Nephron (organoid): ENCODE results near the gene SLC8A1.

ENCODE experiments used
- H3K27ac Mint-ChIP-seq, 3 experiments: 2 replicates each; pipeline ENCODE4 v1.8.0; 2020; ENCODE audit warnings: mixed read lengths in 3 of 3, mild to moderate bottlenecking in 2 of 3, moderate library complexity in 1 of 3
- H3K27me3 Mint-ChIP-seq: 2 replicates; pipeline ENCODE4 v1.8.0; 2021; ENCODE audit warnings: low read depth, mild to moderate bottlenecking, moderate library complexity, mixed read lengths
- H3K36me3 Mint-ChIP-seq: 2 replicates; pipeline ENCODE4 v1.8.0; 2020; ENCODE audit warnings: low read depth, mixed read lengths
- H3K4me1 Mint-ChIP-seq: 2 replicates; pipeline ENCODE4 v1.8.0; 2020; ENCODE audit warnings: mixed read lengths
- H3K4me3 Mint-ChIP-seq, 3 experiments: 2 replicates each; pipeline ENCODE4 v1.8.0; 2020; ENCODE audit warnings: mild to moderate bottlenecking in 3 of 3, mixed read lengths in 3 of 3, moderate library complexity in 2 of 3
- H3K9me3 Mint-ChIP-seq: 2 replicates; pipeline ENCODE4 v1.8.0; 2020; ENCODE audit warnings: mixed read lengths
- TF ChIP-seq, protein P1 (sequence below), 3 experiments: fragments of 200-600 bp; sonication (generic); IDR thresholded peaks; one replicate each; pipeline ENCODE4 v1.5.0; 2021; ENCODE audit warnings: antibody characterized with exemption in 3 of 3; ENCODE audit not compliant: unreplicated experiment in 3 of 3

The SLC8A1 gene

GRCh38 chr2:40218679-40219078 is 233.2 kb downstream of the SLC8A1 start:
- Mint-ChIP-seq H3K36me3 (peaks cover 20% of the 10 kb centered on the region), H3K4me1 (peaks cover 31% of the 10 kb centered on the region), H3K9me3 (peaks cover 21% of the 10 kb centered on the region), H3K27ac (peak overlapping the region; percentile 0 to 90 (median 73)), H3K27me3 (no peaks in the 10 kb centered on the region), H3K4me3 (peak overlapping the region in 1 of 3 experiments; percentile 0)
- TF ChIP-seq, protein P1, sequence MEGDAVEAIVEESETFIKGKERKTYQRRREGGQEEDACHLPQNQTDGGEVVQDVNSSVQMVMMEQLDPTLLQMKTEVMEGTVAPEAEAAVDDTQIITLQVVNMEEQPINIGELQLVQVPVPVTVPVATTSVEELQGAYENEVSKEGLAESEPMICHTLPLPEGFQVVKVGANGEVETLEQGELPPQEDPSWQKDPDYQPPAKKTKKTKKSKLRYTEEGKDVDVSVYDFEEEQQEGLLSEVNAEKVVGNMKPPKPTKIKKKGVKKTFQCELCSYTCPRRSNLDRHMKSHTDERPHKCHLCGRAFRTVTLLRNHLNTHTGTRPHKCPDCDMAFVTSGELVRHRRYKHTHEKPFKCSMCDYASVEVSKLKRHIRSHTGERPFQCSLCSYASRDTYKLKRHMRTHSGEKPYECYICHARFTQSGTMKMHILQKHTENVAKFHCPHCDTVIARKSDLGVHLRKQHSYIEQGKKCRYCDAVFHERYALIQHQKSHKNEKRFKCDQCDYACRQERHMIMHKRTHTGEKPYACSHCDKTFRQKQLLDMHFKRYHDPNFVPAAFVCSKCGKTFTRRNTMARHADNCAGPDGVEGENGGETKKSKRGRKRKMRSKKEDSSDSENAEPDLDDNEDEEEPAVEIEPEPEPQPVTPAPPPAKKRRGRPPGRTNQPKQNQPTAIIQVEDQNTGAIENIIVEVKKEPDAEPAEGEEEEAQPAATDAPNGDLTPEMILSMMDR (IDR thresholded peaks at IDR 0.05; ENCODE audit: unreplicated experiment in 3 of 3), result no peak

DNA sequence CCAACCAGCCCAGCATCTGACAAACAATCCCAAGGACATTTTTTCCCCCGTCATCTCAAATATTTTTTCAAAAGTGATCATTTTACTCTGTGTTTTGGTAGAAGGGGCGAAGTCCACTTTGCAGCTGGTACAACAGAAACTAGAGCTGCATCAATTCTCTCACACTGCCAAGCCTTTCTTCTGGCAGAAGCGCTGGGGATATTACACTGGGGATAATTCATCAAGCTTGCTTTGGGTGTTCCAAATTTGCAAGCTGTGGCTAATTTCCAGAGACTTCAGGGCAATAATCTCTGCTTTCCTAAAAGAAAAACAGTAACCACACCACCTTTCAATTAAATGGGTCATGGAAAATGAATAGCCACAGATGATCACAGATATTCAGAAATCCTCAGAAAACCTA is 238.3 kb downstream of the SLC8A1 start:
- TF ChIP-seq, protein P1 (IDR thresholded peaks at IDR 0.05; ENCODE audit: unreplicated experiment in 3 of 3), result no peak
- Mint-ChIP-seq H3K27me3 (no peaks in the 10 kb centered on the region), H3K4me3 (no peak overlapping the region), H3K9me3 (peaks cover 14% of the 10 kb centered on the region), H3K4me1 (peaks cover 18% of the 10 kb centered on the region), H3K27ac (no peak overlapping the region), H3K36me3 (peaks cover 20% of the 10 kb centered on the region)

DNA sequence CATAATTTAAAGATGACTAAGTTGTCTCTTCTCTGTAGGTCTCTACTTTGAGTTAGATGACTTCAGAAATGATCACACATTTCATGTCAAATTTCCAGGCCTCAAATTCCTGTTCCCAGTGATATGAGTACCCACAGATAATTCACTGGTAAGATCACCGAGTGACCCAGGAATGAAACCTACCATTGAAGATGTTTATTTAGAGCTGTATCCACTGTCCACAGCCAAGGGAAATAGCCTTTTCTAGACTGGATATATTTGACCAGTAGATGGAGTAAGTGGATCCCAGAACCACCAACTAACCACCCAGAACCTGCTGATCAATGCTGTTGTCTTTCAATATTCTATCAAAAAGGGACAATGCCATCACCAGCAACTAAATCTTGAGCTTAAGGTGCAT is 238.8 kb downstream of the SLC8A1 start:
- H3K4me1 Mint-ChIP-seq, result peaks cover 13% of the 10 kb centered on the region
- no peak overlapping the region for H3K4me3 Mint-ChIP-seq
- H3K9me3 Mint-ChIP-seq, result peaks cover 14% of the 10 kb centered on the region
- H3K27ac Mint-ChIP-seq, result no peak overlapping the region
- TF ChIP-seq, protein P1 (IDR thresholded peaks at IDR 0.05; ENCODE audit: unreplicated experiment in 3 of 3), result peak; percentile 36 to 38 (median 36)
- no peaks in the 10 kb centered on the region for H3K27me3 Mint-ChIP-seq
- peaks cover 20% of the 10 kb centered on the region for H3K36me3 Mint-ChIP-seq

GRCh38 chr2:40210968-40211353 is 240.9 kb downstream of the SLC8A1 start:
- no peaks in the 10 kb centered on the region for H3K9me3 Mint-ChIP-seq
- no peaks in the 10 kb centered on the region for H3K36me3 Mint-ChIP-seq
- peaks cover 10% of the 10 kb centered on the region for H3K4me1 Mint-ChIP-seq
- TF ChIP-seq, protein P1 (IDR thresholded peaks at IDR 0.05; ENCODE audit: unreplicated experiment in 3 of 3), result no peak
- H3K27ac Mint-ChIP-seq, result no peak overlapping the region
- H3K27me3 Mint-ChIP-seq, result no peaks in the 10 kb centered on the region
- no peak overlapping the region for H3K4me3 Mint-ChIP-seq

- H3K9me3 Mint-ChIP-seq, result no peaks in the 10 kb centered on the region
- H3K4me1 Mint-ChIP-seq, result peaks cover 10% of the 10 kb centered on the region
- TF ChIP-seq, protein P1 (IDR thresholded peaks at IDR 0.05; ENCODE audit: unreplicated experiment in 3 of 3), result no peak
- H3K27me3 Mint-ChIP-seq, result no peaks in the 10 kb centered on the region
- no peak overlapping the region for H3K4me3 Mint-ChIP-seq
- H3K36me3 Mint-ChIP-seq, result no peaks in the 10 kb centered on the region
- H3K27ac Mint-ChIP-seq, result no peak overlapping the region
Observed at GRCh38 chr2:40210344-40210967, 241.4 kb downstream of the SLC8A1 start.

GRCh38 chr2:40209761-40210160 is 242.1 kb downstream of the SLC8A1 start:
- no peaks in the 10 kb centered on the region for H3K9me3 Mint-ChIP-seq
- no peaks in the 10 kb centered on the region for H3K27me3 Mint-ChIP-seq
- no peak overlapping the region for H3K27ac Mint-ChIP-seq
- peaks cover 10% of the 10 kb centered on the region for H3K4me1 Mint-ChIP-seq
- no peak overlapping the region for H3K4me3 Mint-ChIP-seq
- TF ChIP-seq, protein P1 (IDR thresholded peaks at IDR 0.05; ENCODE audit: unreplicated experiment in 3 of 3), result no peak
- H3K36me3 Mint-ChIP-seq, result no peaks in the 10 kb centered on the region
